Esophagus squamous epithelium (tissue), 5 donors: ENCODE results near the gene INAFM2. TPM values are rescaled to one million over a fixed set of nuclear protein-coding genes. Genes with fewer than 3 reads are reported as not detected.
A peak's percentile ranks its signal among the peaks of the same experiment; 100 is the strongest.

ENCODE experiments used
- DNase-seq: peaks from one replicate; lab custom pipeline; 2025; lab: John Stamatoyannopoulos, UW
- H3K27ac ChIP-seq, 4 donors: fragments of 200-600 bp; sonication (generic); one replicate each; pipeline ENCODE4 v1.5.1; 2016 to 2019; ENCODE audit warnings: mild to moderate bottlenecking in 1 of 4
- H3K27me3 ChIP-seq, 4 donors: fragments of 200-600 bp; sonication (generic); 1 replicate in 3 of 4; 2 replicates in 1 of 4; pipeline versions ENCODE4 v1.5.1 to v1.6.0; 2017 to 2021; ENCODE audit warnings: antibody characterized with exemption in 1 of 4
- H3K36me3 ChIP-seq, 3 donors: fragments of 200-600 bp; sonication (generic); one replicate each; pipeline ENCODE4 v1.5.1; 2016 to 2019
- H3K4me1 ChIP-seq, 3 donors: fragments of 200-600 bp; sonication (generic); one replicate each; pipeline ENCODE4 v1.5.1; 2017 to 2019
- H3K4me3 ChIP-seq, 4 donors: fragments of 200-600 bp; sonication (generic); 1 replicate in 3 of 4; 2 replicates in 1 of 4; pipeline ENCODE4 v1.5.1; 2016 to 2019; ENCODE audit warnings: mild to moderate bottlenecking in 2 of 4, moderate library complexity in 1 of 4
- H3K9me3 ChIP-seq, 3 donors: fragments of 200-600 bp; sonication (generic); one replicate each; pipeline ENCODE4 v1.5.1; 2016 to 2019
- POLR2A ChIP-seq, 4 donors: fragments of 450-650 bp; IDR thresholded peaks; one replicate each; pipeline ENCODE4 v1.6.1; 2017; ENCODE audit warnings: antibody characterized with exemption in 4 of 4, mild to moderate bottlenecking in 4 of 4, moderate library complexity in 3 of 4
- WGBS, 2 donors: methylation state at CpG; one replicate each; pipeline ENCODE4 v1.1.5; 2018; 5-methylcytosine and 5-hydroxymethylcytosine counted together
- intact Hi-C: fragments of 100-400 bp; cut with DNase I; formaldehyde crosslinking; loops from one replicate; pipeline ENCODE4 v1.15.0; 2022
- total RNA-seq, 4 donors: library from RNA; depleted of rRNA; stranded (reverse); fragments of >200 nt; gene quantifications; one replicate each; pipeline ENCODE4 v1.1.0, GENCODE V29; 2016
- TF ChIP-seq, protein P1 (sequence below), 6 experiments: fragments of 450-650 bp in 4 of 6; fragments of 200-600 bp in 2 of 6; sonication (generic) in 2 of 6; IDR thresholded peaks; one replicate each; pipeline ENCODE4 v1.5.1; 2016 to 2019; ENCODE audit warnings: antibody characterized with exemption in 6 of 6, mild to moderate bottlenecking in 4 of 6, moderate library complexity in 4 of 6
- donor health status: DM: yes; HTN: yes; CAD: no.

The INAFM2 gene
- total RNA-seq, 4 donors from 2014 or later: 4.7 to 10.1 (median 8.1) TPM

DNA sequence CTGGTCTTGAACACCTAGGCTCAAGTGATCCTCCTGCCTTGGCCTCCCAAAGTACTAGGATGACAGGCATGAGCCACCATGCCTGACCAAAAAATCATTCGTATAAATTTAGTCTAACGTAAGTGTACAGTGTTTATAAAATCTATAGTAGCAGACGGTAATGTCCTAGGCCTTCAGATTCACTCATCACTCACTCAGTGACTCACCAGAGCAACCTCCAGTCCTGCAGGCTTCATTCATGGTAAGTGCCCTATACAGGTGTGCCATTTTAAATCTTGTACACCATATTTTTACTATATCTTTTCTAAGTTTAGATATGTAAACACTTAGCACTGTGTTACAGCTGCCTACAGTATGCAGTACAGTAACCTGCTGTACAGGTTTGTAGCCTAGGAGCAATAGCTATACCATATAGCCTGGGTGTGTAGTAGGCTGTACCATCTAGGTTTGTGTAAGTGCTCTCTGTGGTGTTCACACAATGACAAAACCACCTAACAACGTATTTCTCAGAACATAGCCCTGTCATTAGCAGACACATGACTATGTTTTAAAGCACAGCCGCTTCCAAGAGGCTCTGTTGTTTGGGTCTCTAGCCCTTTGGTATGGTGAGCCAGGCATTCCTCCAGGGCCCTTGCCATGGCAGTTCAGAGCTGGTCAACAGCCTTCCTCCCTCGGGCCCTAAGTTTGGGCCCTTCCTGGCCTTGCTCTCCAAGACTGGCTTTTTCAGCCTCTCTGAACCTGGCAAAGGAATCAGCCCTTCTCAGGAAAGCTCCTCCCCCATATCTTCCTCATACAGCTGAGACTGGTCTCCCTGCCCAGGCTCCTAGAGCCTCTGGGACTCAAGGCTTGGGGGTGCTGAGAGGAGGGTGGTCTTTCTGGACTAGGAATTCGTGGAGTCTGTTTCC is 19.2 kb downstream of the INAFM2 start:
- no peak for DNase-seq
- intact Hi-C loops: no loop called here
- Histone ChIP-seq H3K4me1 (peaks cover 62 to 100% (median 68%) of the 10 kb centered on the region in 3 donors), H3K4me3 (no peak overlapping the region), H3K27me3 (no peaks in the 10 kb centered on the region), H3K36me3 (peaks cover 0 to under 1% (median 0%) of the 10 kb centered on the region in 3 donors), H3K27ac (peak overlapping the region; percentile 83 to 95 (median 90)), H3K9me3 (no peaks in the 10 kb centered on the region)
- TF ChIP-seq, protein P1, sequence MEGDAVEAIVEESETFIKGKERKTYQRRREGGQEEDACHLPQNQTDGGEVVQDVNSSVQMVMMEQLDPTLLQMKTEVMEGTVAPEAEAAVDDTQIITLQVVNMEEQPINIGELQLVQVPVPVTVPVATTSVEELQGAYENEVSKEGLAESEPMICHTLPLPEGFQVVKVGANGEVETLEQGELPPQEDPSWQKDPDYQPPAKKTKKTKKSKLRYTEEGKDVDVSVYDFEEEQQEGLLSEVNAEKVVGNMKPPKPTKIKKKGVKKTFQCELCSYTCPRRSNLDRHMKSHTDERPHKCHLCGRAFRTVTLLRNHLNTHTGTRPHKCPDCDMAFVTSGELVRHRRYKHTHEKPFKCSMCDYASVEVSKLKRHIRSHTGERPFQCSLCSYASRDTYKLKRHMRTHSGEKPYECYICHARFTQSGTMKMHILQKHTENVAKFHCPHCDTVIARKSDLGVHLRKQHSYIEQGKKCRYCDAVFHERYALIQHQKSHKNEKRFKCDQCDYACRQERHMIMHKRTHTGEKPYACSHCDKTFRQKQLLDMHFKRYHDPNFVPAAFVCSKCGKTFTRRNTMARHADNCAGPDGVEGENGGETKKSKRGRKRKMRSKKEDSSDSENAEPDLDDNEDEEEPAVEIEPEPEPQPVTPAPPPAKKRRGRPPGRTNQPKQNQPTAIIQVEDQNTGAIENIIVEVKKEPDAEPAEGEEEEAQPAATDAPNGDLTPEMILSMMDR (IDR thresholded peaks at IDR 0.05): no peak
- TF ChIP-seq POLR2A (IDR thresholded peaks at IDR 0.05): no peak
- WGBS, 2 donors: 49 to 50% methylated on average over 5 to 7 of the region's 7 CpGs

DNA sequence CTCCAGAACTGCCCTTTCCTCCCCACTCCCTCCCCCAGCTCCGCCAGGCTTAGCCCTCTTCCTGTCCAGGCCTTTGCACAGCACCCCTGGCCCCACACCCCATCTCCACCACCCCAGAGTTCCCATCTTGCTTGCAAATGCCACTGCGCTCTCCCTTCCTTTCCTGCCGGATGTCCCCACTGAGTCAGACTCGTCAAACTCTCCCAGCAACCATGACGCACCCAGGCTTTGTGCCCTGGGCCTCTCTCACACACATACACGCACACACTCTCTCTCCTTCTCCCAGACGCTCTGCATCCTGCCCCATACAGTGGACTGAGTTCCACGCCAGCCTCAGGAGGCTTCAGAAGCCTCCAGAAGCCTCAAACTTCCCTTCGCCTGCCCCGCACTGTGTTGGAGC is 20.0 kb downstream of the INAFM2 start:
- H3K9me3 ChIP-seq: no peaks in the 10 kb centered on the region
- DNase-seq: no peak
- TF ChIP-seq, protein P1 (IDR thresholded peaks at IDR 0.05): no peak
- TF ChIP-seq POLR2A (IDR thresholded peaks at IDR 0.05): no peak
- no peaks in the 10 kb centered on the region for H3K27me3 ChIP-seq
- peak overlapping the region; percentile 83 to 95 (median 90) for H3K27ac ChIP-seq
- H3K36me3 ChIP-seq: no peaks in the 10 kb centered on the region
- peaks cover 57 to 100% (median 59%) of the 10 kb centered on the region in 3 donors for H3K4me1 ChIP-seq
- WGBS, 2 donors: 47 to 59% methylated on average over 7 to 8 of the region's 10 CpGs
- H3K4me3 ChIP-seq: no peak overlapping the region
- intact Hi-C loops: no loop called here

DNA sequence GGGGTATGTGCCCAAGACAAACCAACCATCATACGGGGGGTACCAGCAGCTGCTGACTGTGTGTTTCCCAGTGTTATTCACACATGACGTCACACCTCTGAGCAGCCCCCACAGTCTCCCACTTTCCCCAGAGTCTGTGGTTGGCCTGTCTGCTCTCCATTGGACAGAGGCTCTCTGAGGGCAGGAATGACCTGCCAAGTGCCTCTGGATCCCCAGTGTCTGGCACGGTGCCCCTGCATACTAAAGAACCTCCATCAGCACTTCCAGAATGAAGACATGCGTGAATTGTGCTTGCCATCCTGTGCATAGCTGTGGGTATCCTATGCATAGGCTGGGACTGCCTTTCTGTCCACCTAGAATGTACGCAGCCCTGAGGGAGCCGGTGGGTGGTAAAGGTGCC is 20.7 kb downstream of the INAFM2 start:
- no peak overlapping the region for H3K4me3 ChIP-seq
- H3K9me3 ChIP-seq: no peaks in the 10 kb centered on the region
- no peaks in the 10 kb centered on the region for H3K36me3 ChIP-seq
- 10 to 17% methylated on average over 2 of the region's 6 CpGs for WGBS, 2 donors
- no peaks in the 10 kb centered on the region for H3K27me3 ChIP-seq
- DNase-seq: no peak
- intact Hi-C loops: no loop called here
- H3K27ac ChIP-seq: peak overlapping the region; percentile 83 to 95 (median 90)
- peaks cover 50 to 100% (median 52%) of the 10 kb centered on the region in 3 donors for H3K4me1 ChIP-seq
- TF ChIP-seq POLR2A (IDR thresholded peaks at IDR 0.05): no peak
- TF ChIP-seq, protein P1 (IDR thresholded peaks at IDR 0.05): no peak

DNA sequence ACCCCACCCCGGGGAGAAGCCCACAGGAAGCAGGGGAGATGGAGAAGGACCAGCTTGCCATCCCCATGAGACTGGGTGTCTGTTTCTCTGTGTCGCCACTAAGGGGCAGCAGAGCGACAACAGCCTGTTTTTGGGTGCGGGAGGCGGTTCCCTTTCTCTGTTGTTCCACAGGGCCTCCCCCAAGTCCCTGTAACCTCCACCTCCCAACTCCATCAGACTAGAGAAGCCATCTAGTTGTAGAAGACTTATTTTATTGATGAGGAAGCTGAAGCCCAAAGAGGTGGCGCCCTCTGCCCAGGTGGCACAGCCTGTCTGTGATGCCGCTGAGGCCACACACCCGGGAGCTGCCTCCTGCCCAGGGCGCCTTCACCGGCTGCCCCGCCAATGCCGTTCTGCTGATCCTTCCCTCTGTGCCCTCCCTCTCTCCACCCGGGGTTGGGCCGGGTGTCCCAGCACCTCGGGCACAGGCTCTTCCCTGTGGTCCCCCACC is 21.2 kb downstream of the INAFM2 start:
- Histone ChIP-seq H3K4me1 (peaks cover 45 to 96% (median 47%) of the 10 kb centered on the region in 3 donors), H3K9me3 (no peaks in the 10 kb centered on the region), H3K27me3 (no peaks in the 10 kb centered on the region), H3K4me3 (no peak overlapping the region), H3K27ac (peak overlapping the region in 3 of 4 donors; percentile 59 to 95 (median 95)), H3K36me3 (no peaks in the 10 kb centered on the region)
- 0% methylated on average over 1 to 2 of the region's 15 CpGs for WGBS, 2 donors
- no peak for DNase-seq
- no peak for TF ChIP-seq POLR2A (IDR thresholded peaks at IDR 0.05)
- TF ChIP-seq, protein P1 (IDR thresholded peaks at IDR 0.05): peak; percentile 65 to 82 (median 75)
- intact Hi-C loops: no loop called here
